ENCODE measurements around the gene USP4.
A peak's percentile ranks its signal among the peaks of the same experiment; 100 is the strongest.

The USP4 gene, protein sequence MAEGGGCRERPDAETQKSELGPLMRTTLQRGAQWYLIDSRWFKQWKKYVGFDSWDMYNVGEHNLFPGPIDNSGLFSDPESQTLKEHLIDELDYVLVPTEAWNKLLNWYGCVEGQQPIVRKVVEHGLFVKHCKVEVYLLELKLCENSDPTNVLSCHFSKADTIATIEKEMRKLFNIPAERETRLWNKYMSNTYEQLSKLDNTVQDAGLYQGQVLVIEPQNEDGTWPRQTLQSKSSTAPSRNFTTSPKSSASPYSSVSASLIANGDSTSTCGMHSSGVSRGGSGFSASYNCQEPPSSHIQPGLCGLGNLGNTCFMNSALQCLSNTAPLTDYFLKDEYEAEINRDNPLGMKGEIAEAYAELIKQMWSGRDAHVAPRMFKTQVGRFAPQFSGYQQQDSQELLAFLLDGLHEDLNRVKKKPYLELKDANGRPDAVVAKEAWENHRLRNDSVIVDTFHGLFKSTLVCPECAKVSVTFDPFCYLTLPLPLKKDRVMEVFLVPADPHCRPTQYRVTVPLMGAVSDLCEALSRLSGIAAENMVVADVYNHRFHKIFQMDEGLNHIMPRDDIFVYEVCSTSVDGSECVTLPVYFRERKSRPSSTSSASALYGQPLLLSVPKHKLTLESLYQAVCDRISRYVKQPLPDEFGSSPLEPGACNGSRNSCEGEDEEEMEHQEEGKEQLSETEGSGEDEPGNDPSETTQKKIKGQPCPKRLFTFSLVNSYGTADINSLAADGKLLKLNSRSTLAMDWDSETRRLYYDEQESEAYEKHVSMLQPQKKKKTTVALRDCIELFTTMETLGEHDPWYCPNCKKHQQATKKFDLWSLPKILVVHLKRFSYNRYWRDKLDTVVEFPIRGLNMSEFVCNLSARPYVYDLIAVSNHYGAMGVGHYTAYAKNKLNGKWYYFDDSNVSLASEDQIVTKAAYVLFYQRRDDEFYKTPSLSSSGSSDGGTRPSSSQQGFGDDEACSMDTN

DNA sequence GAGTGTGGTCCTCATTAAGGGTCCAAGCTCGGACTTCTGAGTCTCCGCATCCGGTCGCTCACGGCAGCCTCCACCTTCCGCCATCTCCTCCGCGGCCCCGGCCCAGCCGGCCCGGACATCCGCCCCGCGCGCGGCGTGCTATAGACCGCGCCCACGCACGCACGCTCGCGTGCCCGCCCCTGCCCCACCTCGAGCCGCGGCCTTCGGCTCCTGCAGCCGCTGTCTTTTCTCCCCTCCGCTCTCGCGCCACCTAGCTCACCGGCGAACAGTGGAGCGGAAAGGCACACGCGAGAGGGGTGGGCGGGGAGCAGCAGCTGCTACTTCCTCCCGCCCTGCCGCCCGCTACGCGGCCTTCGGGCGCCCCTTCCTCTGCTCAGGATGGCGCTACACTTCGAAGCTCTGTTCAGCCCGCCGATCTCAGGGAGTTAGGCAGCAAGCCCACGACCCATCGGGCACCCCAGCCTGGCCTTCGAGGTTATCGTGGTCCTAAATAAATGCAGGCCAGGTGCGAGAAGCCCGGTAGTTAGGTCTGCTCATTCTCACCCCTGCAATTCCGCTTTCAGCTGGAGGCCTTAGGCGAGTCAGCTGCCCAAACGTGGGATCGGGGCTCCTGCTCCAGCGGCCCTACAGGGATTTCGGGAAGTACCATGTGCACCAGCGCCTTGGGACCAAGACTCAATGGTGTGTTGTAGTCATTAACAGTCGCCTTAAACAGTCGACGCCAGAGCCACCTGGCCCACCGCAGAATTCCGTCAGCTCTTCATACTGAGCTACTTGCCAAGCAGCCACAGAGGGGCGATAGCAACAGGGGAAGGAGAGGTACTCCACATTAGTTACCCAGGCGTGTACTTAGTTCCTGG is at the start of gene USP4:
TSS of gene USP4 (minus strand) at position 113 of the 860 bp plus-strand sequence. CDS start at position 84, 29 bp downstream.
- peak within 1 kb of the TSS; percentile 80 for H3K4me3 ChIP-seq (ENCODE audit: low read depth, low read length)
- TF ChIP-seq POLR2A (IDR thresholded peaks at IDR 0.05; ENCODE audit: extremely low read depth, insufficient read length): no peak
- TF ChIP-seq MYC (IDR thresholded peaks at IDR 0.05; ENCODE audit: low read depth, low read length): peak; percentile 86
- TF ChIP-seq, protein P1, sequence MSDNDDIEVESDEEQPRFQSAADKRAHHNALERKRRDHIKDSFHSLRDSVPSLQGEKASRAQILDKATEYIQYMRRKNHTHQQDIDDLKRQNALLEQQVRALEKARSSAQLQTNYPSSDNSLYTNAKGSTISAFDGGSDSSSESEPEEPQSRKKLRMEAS (IDR thresholded peaks at IDR 0.05; ENCODE audit: low read depth, low read length): peak; percentile 77
- TF ChIP-seq, protein P2, sequence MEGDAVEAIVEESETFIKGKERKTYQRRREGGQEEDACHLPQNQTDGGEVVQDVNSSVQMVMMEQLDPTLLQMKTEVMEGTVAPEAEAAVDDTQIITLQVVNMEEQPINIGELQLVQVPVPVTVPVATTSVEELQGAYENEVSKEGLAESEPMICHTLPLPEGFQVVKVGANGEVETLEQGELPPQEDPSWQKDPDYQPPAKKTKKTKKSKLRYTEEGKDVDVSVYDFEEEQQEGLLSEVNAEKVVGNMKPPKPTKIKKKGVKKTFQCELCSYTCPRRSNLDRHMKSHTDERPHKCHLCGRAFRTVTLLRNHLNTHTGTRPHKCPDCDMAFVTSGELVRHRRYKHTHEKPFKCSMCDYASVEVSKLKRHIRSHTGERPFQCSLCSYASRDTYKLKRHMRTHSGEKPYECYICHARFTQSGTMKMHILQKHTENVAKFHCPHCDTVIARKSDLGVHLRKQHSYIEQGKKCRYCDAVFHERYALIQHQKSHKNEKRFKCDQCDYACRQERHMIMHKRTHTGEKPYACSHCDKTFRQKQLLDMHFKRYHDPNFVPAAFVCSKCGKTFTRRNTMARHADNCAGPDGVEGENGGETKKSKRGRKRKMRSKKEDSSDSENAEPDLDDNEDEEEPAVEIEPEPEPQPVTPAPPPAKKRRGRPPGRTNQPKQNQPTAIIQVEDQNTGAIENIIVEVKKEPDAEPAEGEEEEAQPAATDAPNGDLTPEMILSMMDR (IDR thresholded peaks at IDR 0.05; ENCODE audit: low read depth, low read length): peak; percentile 50
- peak; percentile 97 for DNase-seq (ENCODE audit: low read depth)

DNA sequence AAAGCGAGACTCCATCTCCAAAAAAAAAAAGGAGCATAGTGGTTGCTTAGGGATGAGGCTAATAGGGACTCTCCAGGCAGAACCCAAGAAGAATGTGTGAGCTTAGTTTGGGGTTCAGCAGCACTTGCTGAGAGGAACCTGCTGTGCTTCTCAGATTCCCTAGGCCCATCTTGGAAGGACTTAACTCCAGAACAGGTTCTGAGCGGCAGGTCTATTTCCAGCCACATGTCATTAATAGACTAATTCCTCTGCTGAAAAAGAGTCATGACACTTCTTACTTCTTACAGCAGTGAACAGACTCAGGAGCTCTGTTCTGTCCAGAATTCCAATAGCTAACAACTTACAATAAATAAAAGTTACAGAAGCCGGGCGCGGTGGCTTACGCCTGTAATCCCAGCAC is 49.4 kb upstream of the USP4 start:
- no peak overlapping the region for H3K4me3 ChIP-seq (ENCODE audit: low read depth, low read length)
- TF ChIP-seq, protein P1 (IDR thresholded peaks at IDR 0.05; ENCODE audit: low read depth, low read length): no peak
- TF ChIP-seq, protein P2 (IDR thresholded peaks at IDR 0.05; ENCODE audit: low read depth, low read length): no peak
- TF ChIP-seq POLR2A (IDR thresholded peaks at IDR 0.05; ENCODE audit: extremely low read depth, insufficient read length) (no peak), MYC (IDR thresholded peaks at IDR 0.05; ENCODE audit: low read depth, low read length) (no peak)
- no peak for DNase-seq (ENCODE audit: low read depth)

DNA sequence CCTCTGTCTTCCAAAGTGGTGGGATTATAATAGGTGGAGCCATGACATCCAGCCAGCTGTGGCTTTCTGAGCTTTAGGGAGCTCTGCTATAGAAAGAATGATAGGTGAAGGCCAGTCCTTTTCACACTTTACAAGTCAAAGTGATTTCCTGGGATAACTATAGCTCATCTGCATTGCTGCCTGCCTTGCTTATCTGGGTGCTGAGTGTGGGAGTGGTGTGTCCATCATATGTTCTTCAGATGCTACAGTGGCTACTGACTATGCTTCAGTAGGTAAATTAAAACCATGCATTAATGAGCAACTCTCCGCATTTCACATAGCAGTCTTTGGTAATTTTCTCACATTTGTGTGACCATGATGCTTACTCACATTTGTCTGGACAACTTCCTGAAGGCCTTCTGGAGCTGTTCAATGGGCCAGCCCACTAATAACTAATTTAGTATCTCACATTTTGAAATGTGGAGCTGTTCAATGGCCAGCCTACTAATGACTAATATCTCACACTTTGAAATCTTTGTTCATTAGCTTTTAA is 48.5 kb upstream of the USP4 start:
- TF ChIP-seq, protein P1 (IDR thresholded peaks at IDR 0.05; ENCODE audit: low read depth, low read length): no peak
- TF ChIP-seq, protein P2 (IDR thresholded peaks at IDR 0.05; ENCODE audit: low read depth, low read length): no peak
- TF ChIP-seq POLR2A (IDR thresholded peaks at IDR 0.05; ENCODE audit: extremely low read depth, insufficient read length): no peak
- TF ChIP-seq MYC (IDR thresholded peaks at IDR 0.05; ENCODE audit: low read depth, low read length): no peak
- no peak for DNase-seq (ENCODE audit: low read depth)
- H3K4me3 ChIP-seq (ENCODE audit: low read depth, low read length): no peak overlapping the region

DNA sequence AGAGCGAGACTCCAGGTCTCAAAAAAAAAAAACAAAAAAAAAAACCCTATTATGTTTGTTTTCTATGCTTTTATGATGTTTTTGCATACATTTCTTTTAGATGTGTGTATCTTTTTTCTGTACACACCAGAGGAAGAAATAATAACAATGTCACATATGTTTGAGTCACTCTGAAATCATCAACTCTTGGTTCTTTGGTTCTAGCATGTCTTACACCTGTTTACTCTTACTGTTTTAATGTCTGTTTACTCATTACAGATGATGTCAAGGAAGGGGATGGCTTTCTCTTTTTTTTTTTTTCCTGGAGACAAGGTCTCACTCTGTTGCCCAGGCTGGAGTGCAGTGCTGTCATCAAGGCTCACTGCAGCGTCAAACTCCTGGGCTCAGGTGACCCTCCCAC is 47.9 kb upstream of the USP4 start:
- H3K4me3 ChIP-seq (ENCODE audit: low read depth, low read length): no peak overlapping the region
- DNase-seq (ENCODE audit: low read depth): no peak
- TF ChIP-seq, protein P1 (IDR thresholded peaks at IDR 0.05; ENCODE audit: low read depth, low read length): no peak
- TF ChIP-seq POLR2A (IDR thresholded peaks at IDR 0.05; ENCODE audit: extremely low read depth, insufficient read length) (no peak), MYC (IDR thresholded peaks at IDR 0.05; ENCODE audit: low read depth, low read length) (no peak)
- TF ChIP-seq, protein P2 (IDR thresholded peaks at IDR 0.05; ENCODE audit: low read depth, low read length): no peak

All from NB4 (cell line).